IPS-20b (cell line): ENCODE results near the gene GGT6.

ENCODE experiments used
- H3K27ac ChIP-seq: one replicate; pipeline ENCODE4 v1.5.1; 2013; ENCODE audit warnings: low read length
- H3K27me3 ChIP-seq: 2 replicates; pipeline ENCODE4 v1.6.1; 2013; ENCODE audit warnings: mild to moderate bottlenecking, low read length, inconsistent platforms; ENCODE audit not compliant: insufficient read depth
- H3K36me3 ChIP-seq: 2 replicates; pipeline ENCODE4 v1.6.1; 2013; ENCODE audit warnings: low read depth, mild to moderate bottlenecking, inconsistent platforms, low read length, moderate library complexity; ENCODE audit not compliant: insufficient read depth
- H3K4me1 ChIP-seq: 2 replicates; pipeline ENCODE4 v1.6.1; 2013; ENCODE audit warnings: mild to moderate bottlenecking, control low read depth, inconsistent platforms, low read length, moderate library complexity; ENCODE audit not compliant: insufficient read depth
- H3K4me3 ChIP-seq: 2 replicates; pipeline ENCODE4 v1.5.1; 2013; ENCODE audit warnings: mild to moderate bottlenecking, low read length, inconsistent platforms
- H3K9ac ChIP-seq: 2 replicates; pipeline ENCODE4 v1.6.1; 2013; ENCODE audit warnings: low read depth, mild to moderate bottlenecking, inconsistent platforms, low read length, moderate library complexity
- H3K9me3 ChIP-seq: 2 replicates; pipeline ENCODE4 v1.6.1; 2013; ENCODE audit warnings: mild to moderate bottlenecking, low read depth, low read length, inconsistent platforms; ENCODE audit not compliant: insufficient read depth

The GGT6 gene

DNA sequence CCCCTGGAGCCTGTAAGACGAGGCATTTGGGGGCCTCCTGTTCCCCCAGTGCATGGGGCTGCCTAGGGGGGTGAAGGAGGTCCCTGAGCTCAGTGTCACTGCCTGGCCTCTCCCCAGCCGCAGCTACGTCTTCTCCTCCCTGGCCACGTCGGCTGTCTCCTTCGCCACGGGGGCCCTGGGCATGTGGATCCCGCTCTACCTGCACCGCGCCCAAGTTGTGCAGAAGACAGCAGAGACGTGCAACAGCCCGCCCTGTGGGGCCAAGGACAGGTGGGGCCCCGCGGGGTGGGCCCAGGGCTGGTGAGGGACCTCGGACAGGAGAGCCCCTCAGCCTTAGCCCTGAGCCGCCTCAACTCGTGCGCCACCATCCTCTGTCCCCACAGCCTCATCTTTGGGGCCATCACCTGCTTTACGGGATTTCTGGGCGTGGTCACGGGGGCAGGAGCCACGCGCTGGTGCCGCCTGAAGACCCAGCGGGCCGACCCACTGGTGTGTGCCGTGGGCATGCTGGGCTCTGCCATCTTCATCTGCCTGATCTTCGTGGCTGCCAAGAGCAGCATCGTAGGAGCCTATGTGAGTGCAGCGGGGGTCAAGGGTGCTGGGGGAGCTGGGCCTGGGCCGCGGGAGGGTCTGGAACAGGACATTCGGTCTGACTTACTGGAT is 27.4 kb downstream of the GGT6 start:
- Histone ChIP-seq H3K27me3 (peaks cover 68% of the 10 kb centered on the region), H3K27ac (no peak overlapping the region), H3K4me1 (no peaks in the 10 kb centered on the region), H3K9ac (no peak overlapping the region), H3K9me3 (no peaks in the 10 kb centered on the region), H3K36me3 (peaks cover 9% of the 10 kb centered on the region), H3K4me3 (no peak overlapping the region)

DNA sequence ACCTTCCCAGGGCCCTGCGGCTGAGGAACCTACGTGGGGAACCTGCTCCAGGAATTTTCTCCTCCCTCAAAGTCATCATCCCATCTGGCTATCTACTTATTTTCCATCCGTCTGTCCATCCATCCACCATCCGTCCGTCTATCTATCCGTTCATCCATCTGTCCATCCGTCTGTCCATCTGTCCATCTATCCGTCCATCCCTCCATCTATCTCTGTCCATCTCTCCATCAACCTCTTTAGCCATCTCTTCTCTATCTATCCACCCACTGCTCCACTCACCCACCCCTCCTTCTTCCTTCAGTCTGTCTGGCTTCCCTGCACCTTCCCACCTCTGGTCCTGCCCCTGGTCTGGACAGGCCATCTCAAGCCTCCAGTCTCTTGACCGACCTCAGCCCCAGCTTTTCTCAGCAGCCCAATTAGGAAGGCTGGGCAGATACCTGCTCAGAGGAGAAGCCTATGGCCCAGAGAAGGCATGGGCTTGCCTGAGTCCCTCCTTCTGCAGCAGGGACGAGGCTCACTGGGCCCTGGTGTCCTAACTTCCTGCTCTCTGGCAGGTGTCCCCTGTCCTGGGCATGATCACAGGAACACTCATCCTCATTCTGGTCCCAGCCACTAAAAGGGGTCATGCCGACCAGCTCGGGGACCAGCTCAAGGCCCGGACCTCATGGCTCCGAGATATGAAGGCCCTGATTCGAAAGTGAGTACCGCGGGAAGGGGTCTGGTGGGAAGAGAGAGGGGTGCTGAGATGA is 28.2 kb downstream of the GGT6 start:
- Histone ChIP-seq H3K9me3 (no peaks in the 10 kb centered on the region), H3K4me1 (no peaks in the 10 kb centered on the region), H3K9ac (no peak overlapping the region), H3K27ac (no peak overlapping the region), H3K36me3 (0 out of 2 replicates have a peak, but pooled peaks cover under 1% of the 10 kb centered on the region), H3K27me3 (peaks cover 76% of the 10 kb centered on the region), H3K4me3 (no peak overlapping the region)

DNA sequence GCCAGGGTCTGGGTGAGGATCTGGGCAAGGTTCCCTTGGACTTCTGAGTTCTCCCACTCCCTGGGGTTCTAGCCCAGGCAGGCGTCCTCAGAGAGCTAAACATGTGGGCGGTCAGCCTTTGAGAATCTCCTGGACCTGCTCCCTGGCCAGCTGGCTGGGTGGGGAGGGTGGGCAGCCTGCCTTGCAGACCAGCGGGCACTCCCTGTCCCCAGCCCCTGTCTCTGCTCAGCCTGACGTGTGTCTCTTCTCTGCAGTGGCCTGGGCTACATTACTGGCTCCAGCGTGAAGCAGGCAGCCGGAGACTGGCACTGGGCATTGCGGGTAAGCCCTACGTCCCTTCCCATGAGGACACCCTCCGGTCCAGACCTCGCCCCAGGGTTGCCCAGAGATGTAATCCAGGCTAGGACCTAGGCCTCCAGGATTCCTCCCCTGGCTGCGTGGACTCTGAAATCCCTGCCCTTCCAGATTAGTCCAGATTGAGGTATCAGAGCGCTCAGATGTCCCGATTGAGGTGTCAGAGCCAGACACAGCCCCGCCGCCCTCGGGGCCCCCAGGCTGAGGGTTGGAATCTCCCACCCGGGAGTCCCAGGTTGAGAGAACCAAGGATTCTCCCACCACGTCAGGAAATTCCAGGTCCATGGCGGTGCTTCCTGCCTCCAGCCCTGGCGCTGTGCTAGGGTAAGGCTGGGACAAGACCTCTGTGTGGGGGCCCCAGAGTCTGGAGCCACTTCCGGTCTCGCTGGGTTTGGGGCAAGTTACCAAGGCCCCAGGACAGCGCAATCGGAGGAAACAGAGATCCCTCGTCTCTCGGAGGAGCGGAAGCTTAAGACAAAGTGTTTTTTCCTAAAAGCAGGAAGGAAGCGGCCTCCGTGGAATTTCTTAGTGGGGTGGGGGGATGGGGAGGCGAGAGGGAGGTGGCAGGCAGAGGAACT is 29.3 kb downstream of the GGT6 start:
- Histone ChIP-seq H3K4me1 (no peaks in the 10 kb centered on the region), H3K9ac (no peak overlapping the region), H3K27me3 (peaks cover 87% of the 10 kb centered on the region), H3K36me3 (no peaks in the 10 kb centered on the region), H3K4me3 (no peak overlapping the region), H3K27ac (no peak overlapping the region), H3K9me3 (no peaks in the 10 kb centered on the region)

DNA sequence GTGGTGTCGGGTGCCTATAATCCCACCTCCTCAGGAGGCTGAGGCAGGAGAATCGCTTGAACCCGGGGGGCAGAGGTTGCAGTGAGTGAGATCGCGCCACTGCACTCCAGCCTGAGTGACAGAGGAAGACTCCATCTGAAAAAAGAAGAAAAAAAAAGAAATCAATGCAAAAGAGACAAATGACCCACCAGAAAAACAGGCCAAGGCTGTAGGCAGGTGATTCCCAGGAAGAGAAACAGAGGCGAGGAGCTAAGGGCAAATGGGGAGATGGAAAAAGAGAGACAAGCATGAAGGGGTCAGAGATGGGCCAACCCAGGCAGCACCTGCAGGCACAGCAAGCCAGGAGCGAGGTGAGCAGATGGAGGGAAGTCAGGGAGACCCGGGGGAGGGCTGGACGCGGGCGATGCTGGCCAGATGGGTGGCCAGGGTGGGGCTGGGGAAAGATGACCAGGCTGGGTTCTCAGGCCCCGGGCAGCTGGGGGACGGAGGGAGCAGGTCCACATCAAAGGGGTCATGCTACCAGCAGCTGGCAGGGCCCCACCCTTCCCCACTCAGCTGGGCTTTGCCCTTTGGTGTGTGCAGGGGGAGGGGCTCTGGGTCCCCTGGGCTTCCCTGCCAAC is 30.7 kb downstream of the GGT6 start:
- Histone ChIP-seq H3K36me3 (no peaks in the 10 kb centered on the region), H3K9ac (no peak overlapping the region), H3K27me3 (peaks cover 98% of the 10 kb centered on the region), H3K9me3 (no peaks in the 10 kb centered on the region), H3K27ac (no peak overlapping the region), H3K4me1 (no peaks in the 10 kb centered on the region), H3K4me3 (no peak overlapping the region)

- Histone ChIP-seq H3K27me3 (peaks cover 79% of the 10 kb centered on the region), H3K4me1 (no peaks in the 10 kb centered on the region), H3K36me3 (no peaks in the 10 kb centered on the region), H3K9ac (no peak overlapping the region), H3K4me3 (no peak overlapping the region), H3K9me3 (no peaks in the 10 kb centered on the region), H3K27ac (no peak overlapping the region)
These were observed 32.7 kb downstream of the GGT6 start for GRCh38 chr17:4527566-4528125.

- H3K9ac ChIP-seq, result no peak overlapping the region
- H3K4me3 ChIP-seq, result no peak overlapping the region
- no peak overlapping the region for H3K27ac ChIP-seq
- H3K27me3 ChIP-seq, result peaks cover 74% of the 10 kb centered on the region
- H3K36me3 ChIP-seq, result no peaks in the 10 kb centered on the region
- H3K4me1 ChIP-seq, result no peaks in the 10 kb centered on the region
- H3K9me3 ChIP-seq, result no peaks in the 10 kb centered on the region
These were observed 33.2 kb downstream of the GGT6 start for GRCh38 chr17:4527134-4527533.

- Histone ChIP-seq H3K9ac (no peak overlapping the region), H3K27me3 (peaks cover 70% of the 10 kb centered on the region)
These were observed 34.5 kb downstream of the GGT6 start for GRCh38 chr17:4525691-4526397.

DNA sequence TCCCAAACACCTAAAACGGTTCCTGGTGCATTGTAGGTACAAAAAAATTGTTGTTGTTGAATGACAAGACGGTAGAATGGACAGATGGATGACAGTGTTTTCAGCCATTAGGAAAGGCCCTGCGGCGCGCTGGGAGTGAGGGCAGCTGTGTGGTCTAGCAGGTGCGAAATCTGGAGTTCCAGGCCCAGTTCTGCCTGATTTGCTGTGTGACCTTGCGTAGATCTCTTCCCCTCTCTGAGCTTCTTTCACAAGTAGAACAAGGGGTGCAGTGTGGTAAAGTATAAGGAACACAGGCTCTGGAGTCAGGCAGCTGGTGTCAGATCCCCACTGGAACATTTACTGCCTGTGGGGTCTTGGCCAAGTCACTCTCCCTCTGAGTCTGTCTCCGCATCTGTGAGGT is 36.4 kb downstream of the GGT6 start:
- Histone ChIP-seq H3K4me1 (no peaks in the 10 kb centered on the region), H3K27me3 (peaks cover 62% of the 10 kb centered on the region), H3K27ac (no peak overlapping the region), H3K4me3 (no peak overlapping the region), H3K9me3 (no peaks in the 10 kb centered on the region), H3K9ac (no peak overlapping the region), H3K36me3 (no peaks in the 10 kb centered on the region)

More at GRCh38 chr17:4525691-4526397, 34.5 kb downstream of the GGT6 start:
- H3K9me3 ChIP-seq, result no peaks in the 10 kb centered on the region
- no peak overlapping the region for H3K27ac ChIP-seq
- H3K36me3 ChIP-seq, result no peaks in the 10 kb centered on the region
- no peaks in the 10 kb centered on the region for H3K4me1 ChIP-seq
- no peak overlapping the region for H3K4me3 ChIP-seq

GRCh38 chr17:4522661-4523060 is 37.7 kb downstream of the GGT6 start:
- no peak overlapping the region for H3K9ac ChIP-seq
- H3K9me3 ChIP-seq, result no peaks in the 10 kb centered on the region
- no peaks in the 10 kb centered on the region for H3K4me1 ChIP-seq
- H3K27ac ChIP-seq, result no peak overlapping the region
- no peaks in the 10 kb centered on the region for H3K36me3 ChIP-seq
- H3K4me3 ChIP-seq, result no peak overlapping the region
- H3K27me3 ChIP-seq, result peaks cover 50% of the 10 kb centered on the region

GRCh38 chr17:4520894-4521600 is 39.3 kb downstream of the GGT6 start:
- no peak overlapping the region for H3K9ac ChIP-seq
- no peak overlapping the region for H3K4me3 ChIP-seq
- no peak overlapping the region for H3K27ac ChIP-seq
- H3K9me3 ChIP-seq, result no peaks in the 10 kb centered on the region
- H3K27me3 ChIP-seq, result peaks cover 34% of the 10 kb centered on the region
- H3K36me3 ChIP-seq, result no peaks in the 10 kb centered on the region
- no peaks in the 10 kb centered on the region for H3K4me1 ChIP-seq
